ENCODE results near the gene SPAG6. TPM values are rescaled to one million over a fixed set of nuclear protein-coding genes. Genes with fewer than 3 reads are reported as not detected.

The SPAG6 gene
- polyA plus RNA-seq, 4 donors: 0.68 to 1.0 (median 0.91) TPM

- DNase-seq (ENCODE audit: low read depth in 4 of 4, low spot score in 2 of 4): peak in 2 of 4 donors; percentile 48 to 49
Observed at GRCh38 chr10:22427890-22428571, 82.7 kb downstream of the SPAG6 start.

DNA sequence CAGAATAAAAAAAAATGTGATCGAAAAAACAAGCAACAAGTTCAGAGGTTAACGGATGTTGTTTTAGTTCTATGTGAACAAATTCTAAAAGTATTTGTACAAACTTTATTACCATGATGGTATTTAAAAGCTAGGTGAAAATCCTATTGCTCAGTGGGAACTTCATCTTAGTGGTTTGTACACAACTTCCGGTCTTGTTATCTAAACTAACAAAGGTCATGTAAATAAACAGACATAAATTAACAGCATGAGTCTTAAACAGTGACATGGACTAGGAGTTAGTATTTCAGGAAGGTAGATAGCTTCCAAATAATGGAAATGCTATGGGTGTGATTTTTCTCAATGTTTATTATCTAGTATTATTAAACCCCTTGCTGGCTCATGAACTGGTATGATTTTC is 83.8 kb downstream of the SPAG6 start:
- no peak for DNase-seq (ENCODE audit: low read depth in 4 of 4, low spot score in 2 of 4)

- DNase-seq (ENCODE audit: low read depth in 4 of 4, low spot score in 2 of 4): no peak
Observed at GRCh38 chr10:22429981-22430421, 84.7 kb downstream of the SPAG6 start.

DNA sequence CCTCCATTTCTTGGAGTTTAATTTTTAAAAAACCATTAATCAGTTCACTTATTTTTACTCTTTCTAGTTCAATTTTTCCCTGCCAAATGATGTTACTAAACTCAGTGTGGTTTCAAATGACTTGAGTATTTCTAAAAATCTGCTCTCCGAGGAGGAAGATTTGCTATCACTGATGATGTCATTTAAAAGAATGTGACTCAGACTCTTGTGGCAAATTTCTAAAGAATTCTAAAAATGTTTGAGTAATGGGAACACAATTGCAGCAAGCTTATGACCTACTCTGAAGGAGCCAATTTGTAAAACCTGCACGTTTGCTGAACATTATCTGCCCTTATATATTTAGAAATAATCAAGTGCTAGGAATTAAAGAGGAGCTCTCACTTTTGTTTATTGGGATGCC is 88.6 kb downstream of the SPAG6 start:
- no peak for DNase-seq (ENCODE audit: low read depth in 4 of 4, low spot score in 2 of 4)

DNA sequence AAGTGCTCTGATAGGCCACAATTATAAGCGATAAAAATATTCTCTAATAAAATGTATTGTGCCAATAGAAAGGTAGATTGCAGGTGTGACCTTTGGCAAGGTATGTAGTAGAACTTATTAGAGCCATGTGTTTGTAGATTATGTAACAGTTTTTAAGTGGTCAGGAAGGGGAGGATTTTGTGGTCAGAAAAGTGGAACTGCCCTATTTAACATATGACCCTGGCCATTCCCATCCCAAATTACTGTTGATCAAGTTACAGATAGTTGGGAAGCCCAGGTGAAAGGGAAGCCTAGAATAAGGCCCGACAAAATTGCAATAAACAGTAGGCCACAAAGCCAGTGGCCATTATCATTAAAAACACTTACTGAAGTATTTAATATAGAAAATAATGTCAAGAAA is 89.2 kb downstream of the SPAG6 start:
- DNase-seq (ENCODE audit: low read depth in 4 of 4, low spot score in 2 of 4): no peak

DNA sequence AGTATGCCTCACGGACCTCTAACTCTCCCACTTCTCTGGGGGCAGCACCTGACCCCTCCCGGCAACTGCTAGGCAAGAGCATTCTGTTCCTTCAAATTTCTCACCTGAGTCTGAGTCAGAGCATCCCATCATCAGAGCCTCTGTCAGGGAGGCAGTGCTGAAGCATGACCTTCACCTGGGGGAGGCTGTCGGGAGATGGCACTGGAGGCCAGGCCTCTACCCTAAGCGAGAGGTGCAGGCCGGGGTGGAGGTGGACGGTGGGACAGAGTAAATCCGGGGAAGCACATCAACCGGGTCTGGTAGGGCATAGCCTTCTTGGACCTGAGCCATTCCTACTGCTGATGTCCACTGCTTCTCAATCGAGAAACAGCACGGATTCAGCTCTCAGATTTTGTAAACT is 90.4 kb downstream of the SPAG6 start:
- no peak for DNase-seq (ENCODE audit: low read depth in 4 of 4, low spot score in 2 of 4)

DNA sequence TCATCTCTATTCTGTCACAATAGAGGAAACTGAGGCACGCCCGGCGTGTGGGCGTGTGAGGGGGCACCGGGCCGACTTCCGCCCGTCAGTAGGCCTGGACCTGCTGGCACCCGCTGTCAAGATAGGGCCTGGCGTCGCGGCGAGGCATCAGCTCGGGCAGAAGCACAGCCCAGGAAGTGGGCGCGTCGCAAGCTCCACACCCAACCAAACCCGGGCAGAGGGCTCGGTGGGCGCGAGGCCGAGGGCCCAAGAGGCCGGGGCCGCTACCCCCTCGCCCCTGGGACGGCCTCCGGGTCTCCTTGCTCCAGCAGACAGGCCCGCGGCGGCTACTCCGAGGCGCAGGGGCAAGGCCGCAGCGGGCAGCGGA is 91.2 kb downstream of the SPAG6 start:
- no peak for DNase-seq (ENCODE audit: low read depth in 4 of 4, low spot score in 2 of 4)

DNA sequence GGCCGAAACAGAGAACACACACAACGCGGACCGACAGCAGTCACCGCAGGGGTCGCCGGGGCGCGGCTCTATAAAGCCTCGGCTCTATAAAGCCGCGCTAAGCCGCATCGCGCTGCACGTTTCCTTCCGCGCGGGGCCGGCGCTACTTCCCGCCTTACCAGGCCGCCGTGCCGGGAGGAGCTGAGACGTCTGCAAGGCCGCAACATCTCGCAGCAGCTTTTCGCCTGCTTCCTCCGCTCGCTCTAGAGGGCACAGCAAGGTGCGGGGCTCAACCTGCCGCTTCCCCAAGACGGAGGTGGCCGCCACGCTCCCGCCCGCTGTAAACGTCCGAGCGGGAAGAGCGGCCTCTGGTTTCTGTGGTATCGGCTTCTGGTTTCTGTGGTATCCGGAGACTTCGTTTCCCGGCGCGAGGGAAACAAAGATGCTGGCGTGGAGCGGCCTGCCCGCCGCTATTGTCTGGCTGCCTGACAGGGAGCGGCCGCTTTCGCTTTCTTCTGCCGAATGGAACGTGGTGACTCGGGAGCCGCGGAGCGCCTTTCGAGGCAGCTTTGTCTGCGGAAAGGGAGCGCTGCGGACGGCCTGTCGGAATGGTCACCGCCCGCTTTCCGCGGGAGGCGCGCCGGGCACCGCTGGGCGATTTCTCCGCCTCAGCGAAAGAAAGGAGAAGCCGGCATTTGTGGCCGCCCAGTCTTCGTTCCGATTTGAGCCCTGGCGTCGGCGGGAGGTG is 91.8 kb downstream of the SPAG6 start:
- DNase-seq (ENCODE audit: low read depth in 4 of 4, low spot score in 2 of 4): peak; percentile 83 to 88 (median 86)

DNA sequence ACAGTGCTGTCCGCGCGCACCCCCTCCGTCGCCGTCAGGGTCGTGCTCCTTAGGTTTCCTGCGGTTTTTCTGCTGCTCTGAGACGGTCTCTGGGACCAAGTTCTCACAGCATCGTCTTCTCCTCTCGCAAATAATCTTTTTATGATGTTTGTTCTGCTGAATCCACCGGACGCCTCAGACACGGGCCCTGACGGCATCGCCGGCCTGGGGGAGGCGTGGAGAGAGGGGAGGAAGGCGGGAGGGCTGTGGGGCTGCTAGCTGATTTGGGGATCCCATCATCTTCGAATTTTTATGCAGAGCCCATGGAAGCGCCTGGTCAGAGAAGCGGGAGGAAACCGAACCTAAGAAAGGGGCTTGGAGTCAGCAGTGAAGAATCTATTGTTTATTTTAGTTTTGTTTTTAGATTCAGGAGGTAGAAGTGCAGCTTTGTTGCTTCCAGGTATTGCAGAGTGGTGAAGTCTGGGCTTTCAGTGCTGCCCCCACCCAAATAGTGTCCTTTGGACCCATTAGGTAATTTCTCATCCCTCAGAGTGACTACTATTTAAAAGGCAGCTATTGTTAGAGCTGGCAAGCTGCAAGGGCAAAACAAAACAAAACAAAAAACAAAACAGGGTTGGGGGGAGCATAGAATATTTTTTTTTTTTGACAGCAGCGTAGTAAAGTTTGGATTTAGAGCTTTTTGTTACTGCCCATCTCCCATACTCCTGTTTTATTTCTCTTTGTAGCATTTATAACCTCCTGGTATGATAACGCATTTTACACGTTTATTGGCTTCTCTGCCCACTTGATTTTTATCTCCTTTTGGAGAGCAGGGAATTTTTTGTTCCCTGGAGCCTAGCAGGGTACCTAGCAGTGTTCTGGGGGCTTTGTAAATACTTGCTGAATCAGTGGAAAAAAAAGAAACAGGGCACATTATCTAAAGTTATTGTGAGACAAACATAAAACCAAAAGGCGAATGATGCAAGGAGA is 92.6 kb downstream of the SPAG6 start:
- peak in 1 of 4 donors; percentile 72 for DNase-seq (ENCODE audit: low read depth in 4 of 4, low spot score in 2 of 4)

GRCh38 chr10:22438711-22439110 is 93.4 kb downstream of the SPAG6 start:
- DNase-seq (ENCODE audit: low read depth in 4 of 4, low spot score in 2 of 4): no peak

DNA sequence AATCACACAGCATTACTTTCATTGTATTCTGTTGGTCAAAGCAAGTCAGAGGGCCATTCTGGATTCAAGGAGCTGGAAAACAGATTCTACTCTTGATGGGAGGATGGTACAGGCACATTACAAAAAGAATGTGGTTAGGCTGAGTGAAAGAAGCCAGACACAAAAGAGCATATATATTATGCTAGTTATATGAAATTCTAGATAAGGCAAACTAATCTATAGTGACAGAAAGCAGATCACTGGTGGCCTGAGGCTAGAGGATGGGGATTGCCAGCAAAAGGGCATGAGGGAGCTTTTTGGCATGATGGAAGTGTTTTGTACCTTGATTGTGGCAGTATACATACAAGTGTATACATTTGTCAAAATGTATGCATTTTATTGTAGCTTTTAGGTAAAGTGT is 96.8 kb downstream of the SPAG6 start:
- no peak for DNase-seq (ENCODE audit: low read depth in 4 of 4, low spot score in 2 of 4)

- DNase-seq (ENCODE audit: low read depth in 4 of 4, low spot score in 2 of 4): no peak
Observed at GRCh38 chr10:22442468-22442867, 97.2 kb downstream of the SPAG6 start.

DNA sequence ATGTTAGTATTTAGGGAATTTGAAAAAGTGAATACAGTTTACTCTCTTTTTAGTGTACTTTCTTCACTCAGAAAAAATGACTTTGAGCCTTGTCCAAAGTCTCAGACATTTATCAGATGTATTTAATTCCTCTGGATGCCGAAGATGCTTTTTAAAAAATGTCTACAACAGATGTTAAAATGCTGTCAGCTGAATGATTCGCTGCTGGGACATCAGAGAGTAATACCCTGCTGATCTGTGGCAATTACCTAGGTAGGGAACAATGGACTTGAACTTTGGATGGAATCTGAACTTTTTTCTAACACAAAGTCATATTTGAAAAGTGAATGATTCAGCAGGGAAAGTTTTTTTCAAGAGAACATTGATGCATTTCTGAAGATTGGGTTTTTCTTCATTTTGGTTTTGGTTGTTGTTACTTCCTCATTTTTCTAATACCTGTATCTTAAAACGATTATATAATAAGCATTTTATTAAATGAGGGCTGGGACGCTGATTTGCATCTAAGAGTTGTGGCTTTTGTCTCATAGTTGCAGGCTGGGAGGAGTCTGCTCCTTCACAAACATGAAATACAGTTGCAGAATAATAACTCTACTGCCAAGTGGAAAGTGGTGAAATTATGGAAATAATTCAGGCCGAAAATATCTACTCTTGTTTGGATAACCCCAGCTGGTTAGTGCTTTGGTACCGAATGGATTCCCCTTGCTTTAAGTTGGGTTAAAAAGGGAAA is 98.0 kb downstream of the SPAG6 start:
- DNase-seq (ENCODE audit: low read depth in 4 of 4, low spot score in 2 of 4): no peak

GRCh38 chr10:22444219-22444788 is 99.0 kb downstream of the SPAG6 start:
- DNase-seq (ENCODE audit: low read depth in 4 of 4, low spot score in 2 of 4): no peak

- no peak for DNase-seq (ENCODE audit: low read depth in 4 of 4, low spot score in 2 of 4)
Observed at GRCh38 chr10:22445495-22445894, 100.2 kb downstream of the SPAG6 start.

DNA sequence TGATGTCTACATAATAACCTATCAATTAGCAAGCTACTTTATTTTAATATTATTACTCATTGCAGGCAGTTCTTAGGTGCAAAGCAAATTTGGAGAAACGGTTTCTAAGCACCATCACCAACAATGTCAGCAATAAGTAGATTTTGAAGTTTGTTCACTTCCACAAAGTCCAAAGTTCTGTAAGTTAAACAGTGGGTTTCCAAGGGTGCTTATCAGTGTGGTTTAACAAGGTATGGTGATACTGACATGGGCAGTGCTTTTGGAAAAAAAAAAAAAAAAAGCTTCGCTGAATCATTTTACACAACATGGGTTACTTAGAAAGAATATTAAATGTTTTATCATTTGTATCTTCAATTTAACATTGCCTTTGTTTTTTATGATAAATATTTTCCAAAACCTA is 101.8 kb downstream of the SPAG6 start:
- no peak for DNase-seq (ENCODE audit: low read depth in 4 of 4, low spot score in 2 of 4)

DNA sequence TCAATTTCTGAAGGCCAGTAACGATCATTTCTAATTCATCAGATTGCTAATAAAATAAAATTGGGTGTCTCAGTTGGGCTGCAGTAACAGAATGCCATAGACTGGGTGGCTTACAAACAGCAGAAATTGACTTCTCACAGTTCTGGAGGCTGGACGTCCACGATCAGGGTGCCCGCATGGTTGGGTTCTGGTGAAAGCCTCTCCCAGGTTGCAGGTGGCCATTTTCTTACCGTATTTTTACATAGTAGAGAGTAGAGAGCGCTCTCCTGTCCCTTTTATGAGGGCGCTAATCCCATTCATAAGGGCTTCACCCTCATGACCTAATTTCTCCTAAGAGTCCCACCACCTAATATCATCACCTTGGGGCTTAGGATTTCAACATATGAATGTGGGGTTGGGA is 106.0 kb downstream of the SPAG6 start:
- no peak for DNase-seq (ENCODE audit: low read depth in 4 of 4, low spot score in 2 of 4)

DNA sequence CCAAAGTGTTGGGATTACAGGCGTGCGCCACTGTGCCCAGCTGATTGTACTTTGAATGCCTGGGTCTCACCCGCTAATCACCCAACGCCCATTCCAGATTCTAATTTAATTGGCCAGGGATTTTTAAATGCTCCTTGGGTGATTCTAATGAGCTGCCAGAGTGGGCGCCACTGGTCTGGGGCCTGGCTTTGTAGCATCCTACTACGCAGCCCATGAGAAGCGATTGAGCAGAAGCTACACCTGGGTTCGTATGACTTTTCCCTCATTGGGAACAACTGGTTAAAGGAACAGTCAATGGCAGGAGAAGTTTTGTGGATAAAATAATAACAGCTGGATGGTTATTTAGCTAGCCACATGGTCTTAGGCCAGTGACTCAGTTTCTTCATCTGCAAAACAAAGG is 108.0 kb downstream of the SPAG6 start:
- DNase-seq (ENCODE audit: low read depth in 4 of 4, low spot score in 2 of 4): no peak

GRCh38 chr10:22453948-22454591 is 108.8 kb downstream of the SPAG6 start:
- no peak for DNase-seq (ENCODE audit: low read depth in 4 of 4, low spot score in 2 of 4)

- DNase-seq (ENCODE audit: low read depth in 4 of 4, low spot score in 2 of 4): no peak
Observed at GRCh38 chr10:22454634-22455033, 109.3 kb downstream of the SPAG6 start.

All from left renal cortex interstitium (tissue), 4 donors.